ENCODE results near the gene LPCAT3.
"Not testable (repeated sequence)": the region's sequence is repeated elsewhere in the genome, so short reads cannot be mapped to it uniquely, and the experiment has no call there.

LPCAT3 gene

GRCh38 chr12:7017870-7018349 is 366 bp downstream of the LPCAT3 start:
- TF ChIP-seq MAX (IDR thresholded peaks at IDR 0.05; ENCODE audit: low read depth, low read length) (0 out of 2 replicates have a peak, but pooled peaks have one; percentile 40), CTCF (IDR thresholded peaks at IDR 0.05; ENCODE audit: low read depth, low read length) (no peak), MYC (IDR thresholded peaks at IDR 0.05; ENCODE audit: low read depth, low read length) (peak; percentile 46)
- H3K4me3 ChIP-seq (ENCODE audit: low read depth, low read length): peak overlapping the region; percentile 83
- DNase-seq (ENCODE audit: low read depth): peak; percentile 81

- no peak for DNase-seq (ENCODE audit: low read depth)
- TF ChIP-seq POLR2A (IDR thresholded peaks at IDR 0.05; ENCODE audit: extremely low read depth, insufficient read length): no peak
- no peak for TF ChIP-seq CTCF (IDR thresholded peaks at IDR 0.05; ENCODE audit: low read depth, low read length)
- TF ChIP-seq MYC (IDR thresholded peaks at IDR 0.05; ENCODE audit: low read depth, low read length): no peak
- TF ChIP-seq MAX (IDR thresholded peaks at IDR 0.05; ENCODE audit: low read depth, low read length): no peak
- H3K4me3 ChIP-seq (ENCODE audit: low read depth, low read length): peak overlapping the region; percentile 83
These were observed 1.2 kb downstream of the LPCAT3 start for GRCh38 chr12:7016958-7017571.

GRCh38 chr12:7015555-7016370 is 2.5 kb downstream of the LPCAT3 start:
- DNase-seq (ENCODE audit: low read depth): no peak
- TF ChIP-seq MYC (IDR thresholded peaks at IDR 0.05; ENCODE audit: low read depth, low read length) (no peak), CTCF (IDR thresholded peaks at IDR 0.05; ENCODE audit: low read depth, low read length) (no peak), POLR2A (IDR thresholded peaks at IDR 0.05; ENCODE audit: extremely low read depth, insufficient read length) (no peak), MAX (IDR thresholded peaks at IDR 0.05; ENCODE audit: low read depth, low read length) (no peak)
- H3K4me3 ChIP-seq (ENCODE audit: low read depth, low read length): no peak overlapping the region

GRCh38 chr12:7013101-7013500 is 5.2 kb downstream of the LPCAT3 start:
- DNase-seq (ENCODE audit: low read depth): no peak
- no peak for TF ChIP-seq MAX (IDR thresholded peaks at IDR 0.05; ENCODE audit: low read depth, low read length)
- TF ChIP-seq CTCF (IDR thresholded peaks at IDR 0.05; ENCODE audit: low read depth, low read length): no peak
- H3K4me3 ChIP-seq (ENCODE audit: low read depth, low read length): no peak overlapping the region

GRCh38 chr12:7012024-7012607 is 6.2 kb downstream of the LPCAT3 start:
- no peak for DNase-seq (ENCODE audit: low read depth)
- no peak overlapping the region for H3K4me3 ChIP-seq (ENCODE audit: low read depth, low read length)
- TF ChIP-seq POLR2A (IDR thresholded peaks at IDR 0.05; ENCODE audit: extremely low read depth, insufficient read length): no peak
- no peak for TF ChIP-seq MYC (IDR thresholded peaks at IDR 0.05; ENCODE audit: low read depth, low read length)
- no peak for TF ChIP-seq MAX (IDR thresholded peaks at IDR 0.05; ENCODE audit: low read depth, low read length)
- no peak for TF ChIP-seq CTCF (IDR thresholded peaks at IDR 0.05; ENCODE audit: low read depth, low read length)

GRCh38 chr12:7011398-7011797 is 6.9 kb downstream of the LPCAT3 start:
- not testable (repeated sequence) for H3K4me3 ChIP-seq (ENCODE audit: low read depth, low read length); DNase-seq (ENCODE audit: low read depth)
